HG02943 (cell line): ENCODE results near the gene ERCC6.

Experiments used
- ATAC-seq: cut with Tn5 transposase; IDR thresholded peaks from one replicate; pipeline ENCODE4 v1.9.1; 2021; ENCODE audit warnings: mild to moderate bottlenecking, low read depth, moderate library complexity; ENCODE audit not compliant: unreplicated experiment

Gene ERCC6

GRCh38 chr10:49538381-49539319 lies at the start of gene ERCC6:
Gene ERCC6 (minus strand): TSS chr10:49539121.
- ATAC-seq = peak; percentile 89

GRCh38 chr10:49587981-49588380 lies 49.1 kb upstream of the ERCC6 start:
- ATAC-seq = no peak

DNA sequence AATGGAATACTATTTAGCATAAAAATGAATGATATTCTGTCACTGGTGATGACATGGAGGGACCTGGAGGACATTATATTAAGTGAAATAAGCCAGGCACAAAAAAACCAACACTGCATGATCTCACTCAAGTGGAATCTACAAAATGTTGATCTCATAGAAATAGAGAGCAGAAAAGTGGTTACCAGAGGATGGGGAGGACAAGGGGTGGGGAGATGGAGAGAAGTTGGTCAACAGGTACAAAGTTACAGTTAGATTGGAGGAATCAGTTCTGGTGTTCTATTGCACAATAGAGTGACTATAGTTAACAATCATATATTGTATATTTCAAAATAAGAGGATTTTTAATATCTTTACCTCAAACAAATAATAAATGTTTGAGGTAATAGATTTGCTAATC lies 46.5 kb upstream of the ERCC6 start:
- no peak for ATAC-seq

DNA sequence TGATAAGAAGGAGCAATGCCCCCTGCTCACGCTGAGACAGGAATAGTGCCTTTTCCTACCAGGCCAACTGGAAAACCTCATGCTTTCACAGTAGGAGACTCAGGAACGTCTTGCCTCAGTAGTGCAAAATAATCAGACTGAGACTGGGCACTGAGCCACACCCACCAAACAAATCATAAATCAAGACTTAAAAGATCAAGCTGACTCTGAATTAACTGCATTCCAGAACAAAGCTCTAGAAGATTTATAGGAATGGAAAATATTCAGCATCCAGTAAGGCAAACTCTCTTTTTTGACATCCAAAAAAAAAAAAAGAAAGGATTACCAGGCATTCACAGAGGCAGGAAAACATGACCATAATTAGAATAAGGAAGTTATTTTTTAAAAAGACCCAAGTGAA lies 40.7 kb upstream of the ERCC6 start:
- ATAC-seq = no peak

DNA sequence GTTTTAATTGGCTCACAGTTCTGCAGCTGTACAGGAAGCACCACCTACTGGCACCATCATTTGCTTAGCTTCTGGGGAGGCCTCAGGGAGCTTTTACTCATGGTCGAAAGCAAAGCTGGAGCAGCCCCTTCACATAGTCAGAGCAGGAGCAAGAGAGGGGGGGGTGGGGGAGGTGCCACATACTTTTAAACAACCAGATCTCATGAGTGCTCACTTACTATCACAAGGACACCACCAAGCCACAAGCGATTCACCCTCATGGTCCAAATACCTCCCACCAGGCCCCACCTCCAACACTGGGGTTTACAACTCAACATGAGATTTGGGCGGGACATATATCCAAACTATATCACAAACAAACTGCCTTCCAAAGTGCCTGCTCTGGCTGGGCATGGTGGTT lies 39.5 kb upstream of the ERCC6 start:
- ATAC-seq = no peak

DNA sequence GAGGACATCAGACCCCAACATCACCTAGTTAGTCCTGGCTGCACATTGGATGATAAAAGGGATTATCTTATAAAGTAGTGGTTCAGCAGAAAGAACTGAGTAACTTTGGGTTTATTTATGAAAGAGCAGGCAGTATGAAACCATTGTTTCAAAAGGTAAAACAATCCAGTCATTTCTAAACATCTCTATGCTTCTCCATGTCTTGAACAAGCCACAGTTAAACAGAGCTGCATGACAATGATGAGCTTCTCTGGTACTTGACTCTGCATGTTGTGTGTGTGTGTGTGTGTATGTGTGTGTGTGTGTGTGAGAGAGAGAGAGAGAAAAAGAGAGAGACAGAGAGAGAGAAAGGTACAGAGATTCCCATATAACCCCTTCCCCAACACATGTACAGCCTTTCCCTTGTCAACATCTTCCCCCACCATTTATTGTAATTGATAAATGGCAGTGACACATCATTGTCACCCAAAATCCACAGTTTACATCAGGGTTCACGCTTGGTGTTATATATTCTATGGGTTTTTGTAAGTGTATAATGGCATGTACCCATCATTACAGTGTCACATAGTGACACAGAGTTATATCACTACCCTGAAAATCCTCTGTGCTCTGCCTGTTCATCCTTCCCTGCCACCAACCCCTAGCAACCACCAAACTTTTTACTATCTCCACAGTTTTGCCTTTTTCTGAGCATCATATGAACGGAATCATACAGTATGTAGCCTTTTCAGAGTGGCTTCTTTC lies 38.4 kb upstream of the ERCC6 start:
- no peak for ATAC-seq

- ATAC-seq = no peak
Measured at GRCh38 chr10:49575489-49576072, 36.7 kb upstream of the ERCC6 start.

- ATAC-seq = no peak
Measured at GRCh38 chr10:49572594-49573114, 33.7 kb upstream of the ERCC6 start.

DNA sequence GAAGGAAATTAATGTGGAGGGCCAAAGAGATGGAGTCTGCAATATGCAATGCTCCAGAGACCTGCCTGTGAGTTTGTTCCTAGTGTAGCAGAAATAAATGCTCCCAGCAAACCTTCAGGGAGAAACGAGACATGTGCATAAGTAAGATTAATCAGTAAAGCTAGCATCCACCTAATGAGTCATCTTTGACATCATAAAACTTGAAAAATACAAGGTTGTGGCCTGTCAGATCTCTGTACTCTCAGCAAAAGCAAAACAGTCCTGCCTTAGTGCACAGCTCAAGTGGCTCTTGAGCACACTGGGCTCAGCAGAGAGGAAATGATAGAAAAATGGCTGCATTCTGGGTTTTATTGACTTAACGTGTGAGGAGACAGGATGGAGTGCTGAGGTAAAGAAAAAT lies 32.5 kb upstream of the ERCC6 start:
- no peak for ATAC-seq

DNA sequence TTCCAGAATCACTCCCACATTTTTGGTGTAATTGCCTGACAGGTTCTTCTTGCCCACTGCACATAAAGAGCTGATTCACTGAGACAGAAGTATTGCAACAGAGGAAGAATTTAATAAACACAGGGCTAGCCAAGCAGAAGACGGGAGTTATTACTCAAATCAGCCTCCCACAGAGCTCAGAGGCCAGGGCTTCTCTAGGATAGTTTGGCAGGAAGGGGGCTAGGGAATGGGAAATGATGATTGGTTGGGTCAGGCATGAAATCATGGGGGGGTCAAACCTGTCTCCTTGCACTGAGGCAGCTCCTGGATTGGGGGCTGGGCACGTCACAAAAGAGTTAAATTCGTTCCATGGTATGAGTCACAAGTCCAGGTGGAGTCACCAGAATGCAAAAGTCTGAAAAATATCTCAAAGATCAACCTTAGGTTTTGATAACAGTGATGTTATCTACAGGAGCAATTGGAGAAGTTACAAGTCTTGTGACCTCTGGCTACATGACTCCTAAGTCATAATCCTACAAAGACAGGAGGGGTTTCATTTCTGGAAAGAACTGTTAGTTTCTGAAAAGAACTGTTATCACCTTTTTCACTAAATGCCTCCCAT lies 30.2 kb upstream of the ERCC6 start:
- ATAC-seq = no peak

DNA sequence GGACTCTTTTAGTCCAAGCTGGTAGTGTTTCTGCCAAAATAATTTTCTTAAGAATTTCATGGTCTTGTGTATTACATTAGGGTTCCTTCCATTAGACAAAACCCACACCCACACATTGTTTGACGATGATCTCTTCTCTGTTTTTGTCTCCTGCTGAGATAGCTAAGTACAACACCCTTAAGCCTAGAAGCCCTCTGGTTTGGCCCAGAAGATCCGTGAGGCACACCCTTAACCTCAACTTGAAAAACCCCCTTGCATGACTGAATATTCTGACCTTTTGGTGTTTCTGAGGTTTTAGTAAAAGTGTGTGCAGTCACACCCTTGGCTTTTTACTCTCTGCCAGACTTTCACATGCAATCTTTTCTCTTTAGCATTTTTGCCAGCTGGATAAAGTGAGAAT lies 29.3 kb upstream of the ERCC6 start:
- no peak for ATAC-seq

DNA sequence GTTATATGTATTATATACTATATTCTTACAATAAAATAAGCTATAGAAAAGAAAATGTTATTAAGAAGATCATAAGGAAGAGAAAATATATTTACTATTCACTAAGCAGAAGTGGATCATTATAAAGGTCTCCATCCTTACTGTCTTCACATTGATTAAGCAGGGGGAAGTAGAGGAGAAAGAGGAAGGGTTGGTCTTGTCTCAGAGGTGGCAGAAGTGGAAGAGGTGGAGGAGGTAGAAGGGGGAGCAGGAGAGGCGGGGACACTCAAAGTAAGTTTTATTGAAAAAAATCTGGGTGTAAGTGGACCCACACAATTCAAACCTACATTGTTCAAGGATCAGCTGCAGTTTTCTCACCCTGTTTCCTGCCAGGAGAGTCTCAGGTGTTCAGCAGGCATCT lies 28.9 kb upstream of the ERCC6 start:
- no peak for ATAC-seq

GRCh38 chr10:49564461-49565009 lies 25.6 kb upstream of the ERCC6 start:
- ATAC-seq = no peak

GRCh38 chr10:49562893-49563292 lies 24.0 kb upstream of the ERCC6 start:
- no peak for ATAC-seq

- no peak for ATAC-seq
Measured at GRCh38 chr10:49560526-49560925, 21.6 kb upstream of the ERCC6 start.

DNA sequence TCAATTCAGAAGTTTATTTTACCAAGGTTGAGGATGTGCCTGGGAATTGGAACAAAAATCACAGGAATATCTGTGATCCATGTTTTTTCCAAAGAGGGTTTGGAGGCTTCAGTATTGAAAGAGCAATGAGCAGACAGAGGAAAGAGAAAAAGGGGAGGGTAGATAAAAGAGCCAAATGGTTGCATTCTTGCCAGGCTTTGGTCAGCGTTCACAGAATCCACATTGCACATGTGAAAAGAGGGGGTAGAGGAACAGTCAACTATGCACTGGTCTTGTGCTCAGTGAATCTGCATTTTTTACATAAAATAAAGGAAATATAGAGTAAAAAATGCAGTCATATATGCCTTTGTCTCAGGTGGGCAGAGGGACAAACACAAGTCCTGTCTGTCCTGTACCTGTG lies 20.6 kb upstream of the ERCC6 start:
- no peak for ATAC-seq

- ATAC-seq = no peak
Measured at GRCh38 chr10:49558190-49558589, 19.3 kb upstream of the ERCC6 start.

DNA sequence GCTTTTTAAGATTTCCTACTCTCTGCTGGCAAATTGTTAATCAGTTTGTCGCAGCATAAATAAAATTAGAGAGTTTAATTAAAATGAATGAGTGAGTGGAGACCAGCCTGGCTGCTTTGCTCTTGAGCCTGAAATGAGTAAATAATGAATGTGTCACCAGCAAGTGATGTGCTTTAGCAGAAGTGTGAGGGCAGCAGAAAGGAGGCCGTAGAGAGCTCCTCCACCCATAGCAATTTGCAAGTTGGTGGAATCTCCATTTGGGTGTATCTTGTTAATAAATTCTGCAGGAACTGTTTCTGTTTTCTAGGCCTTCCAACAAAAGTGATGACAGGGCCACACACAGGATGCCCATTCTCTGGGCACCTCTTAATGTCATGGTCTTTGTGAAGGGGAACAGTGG lies 18.8 kb upstream of the ERCC6 start:
- ATAC-seq = no peak

GRCh38 chr10:49556723-49557122 lies 17.8 kb upstream of the ERCC6 start:
- ATAC-seq = no peak

DNA sequence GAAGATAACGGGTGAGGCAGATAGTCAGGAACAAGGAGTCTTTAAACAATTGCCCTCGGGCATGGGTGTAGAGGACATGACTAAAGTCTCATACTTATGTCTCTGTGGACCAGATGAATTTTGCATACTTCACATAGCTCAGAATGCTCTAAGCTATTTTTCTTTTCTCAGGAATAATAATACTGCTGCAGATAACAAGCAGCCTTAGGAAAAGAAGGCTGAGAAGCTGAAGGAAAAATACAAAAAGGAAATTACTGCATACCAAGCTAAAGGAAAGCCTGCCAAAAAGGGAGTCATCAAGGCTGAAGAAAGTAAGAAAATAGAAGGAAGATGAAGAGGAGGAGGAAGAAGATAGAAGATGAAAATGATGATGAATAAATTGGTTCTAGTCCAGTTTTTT lies 13.4 kb upstream of the ERCC6 start:
- no peak for ATAC-seq
